ENCODE measurements around the gene UPF3A.
"Not testable (repeated sequence)": the region's sequence is repeated elsewhere in the genome, so short reads cannot be mapped to it uniquely, and the experiment has no call there.

UPF3A gene

GRCh38 chr13:114281351-114282040, at the start of gene UPF3A:
Gene UPF3A (plus strand): TSS chr13:114281601. CDS start chr13:114281640, 39 bp downstream.
- DNase-seq (ENCODE audit: low read depth in 2 of 2), result peak; percentile 81 to 87

DNA sequence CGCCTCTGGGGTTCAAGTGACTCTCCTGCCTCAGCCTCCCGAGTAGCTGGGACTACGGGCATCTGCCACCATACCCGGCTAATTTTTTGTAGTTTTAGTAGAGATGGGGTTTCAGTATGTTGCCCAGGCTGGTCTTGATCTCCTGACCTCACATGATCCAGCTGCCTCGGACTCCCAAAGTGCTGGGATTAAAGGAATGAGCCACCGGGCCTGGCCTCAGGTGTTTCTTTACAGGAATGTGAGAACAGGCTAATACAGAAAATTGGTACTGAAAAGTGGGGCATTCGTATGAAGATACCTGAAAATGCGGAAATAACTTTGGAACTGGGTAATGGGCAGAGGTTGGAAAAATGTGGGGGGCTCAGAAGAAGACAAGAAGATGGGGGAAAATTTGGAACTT, 49.5 kb upstream of the UPF3A start:
- no peak for DNase-seq (ENCODE audit: low read depth in 2 of 2)

DNA sequence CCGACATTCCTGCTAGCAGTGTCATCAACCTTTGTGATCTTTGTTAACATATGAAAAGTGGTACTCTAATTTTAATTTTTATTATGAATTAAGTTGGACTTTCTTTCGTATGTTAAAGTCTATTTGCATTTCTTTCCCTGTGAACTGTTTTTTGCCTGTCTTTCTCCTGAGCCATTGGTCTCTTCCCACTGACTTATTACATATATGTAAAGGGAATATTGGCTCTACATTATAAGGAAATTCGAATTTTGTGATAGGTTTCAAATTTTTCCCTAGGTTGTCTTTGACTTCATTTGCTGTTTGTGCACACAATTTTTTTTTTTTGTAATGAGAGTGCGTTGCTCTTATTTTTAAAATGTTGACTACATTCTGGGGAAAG, 47.1 kb upstream of the UPF3A start:
- DNase-seq (ENCODE audit: low read depth in 2 of 2), result no peak

DNA sequence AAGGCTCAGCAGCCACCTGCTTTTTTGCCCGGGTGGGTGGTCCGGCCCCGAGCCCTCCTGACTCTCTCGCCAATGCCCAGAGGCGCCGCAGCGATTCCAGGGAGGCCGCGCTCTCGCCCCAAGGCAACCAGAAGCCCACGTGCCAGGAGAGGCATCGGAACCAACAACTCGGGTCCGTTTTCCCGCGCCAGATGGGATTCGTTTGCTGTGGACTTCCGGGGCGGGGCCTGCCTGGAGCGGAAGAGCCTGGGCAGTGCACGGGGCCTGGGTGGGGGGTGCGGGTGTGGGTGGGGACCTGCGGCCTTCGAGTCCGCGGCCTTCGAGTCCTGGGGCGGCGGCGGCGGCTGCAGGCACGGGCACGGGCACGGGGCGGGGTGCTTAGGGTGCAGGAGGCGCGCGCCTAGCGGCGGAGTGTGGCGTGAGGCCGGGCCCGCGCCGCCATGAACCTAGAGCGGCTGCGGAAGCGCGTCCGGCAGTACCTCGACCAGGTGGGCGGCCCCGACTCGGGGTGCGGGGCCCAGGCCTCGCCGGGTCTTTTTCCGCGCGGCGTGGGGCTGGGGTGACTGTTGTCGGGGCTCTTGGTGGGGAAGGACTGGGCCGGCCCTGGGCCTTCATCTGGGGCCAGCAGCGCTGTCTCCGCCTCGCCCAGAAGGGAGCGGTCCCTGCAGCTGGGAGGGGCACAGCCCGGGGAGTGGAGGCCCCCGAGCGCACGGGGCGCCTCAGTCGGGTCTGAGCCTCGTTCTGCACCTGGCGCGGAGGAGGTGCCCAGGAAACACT, 46.6 kb upstream of the UPF3A start, which contains the start of gene CDC16:
Gene CDC16, plus strand, starts transcription at position 253 of the 777 bp plus-strand sequence. Its CDS starts 188 bp downstream, at position 441.
- DNase-seq (ENCODE audit: low read depth in 2 of 2), result peak; percentile 72 to 86

GRCh38 chr13:114235697-114236096, 45.7 kb upstream of the UPF3A start:
- no peak for DNase-seq (ENCODE audit: low read depth in 2 of 2)

DNA sequence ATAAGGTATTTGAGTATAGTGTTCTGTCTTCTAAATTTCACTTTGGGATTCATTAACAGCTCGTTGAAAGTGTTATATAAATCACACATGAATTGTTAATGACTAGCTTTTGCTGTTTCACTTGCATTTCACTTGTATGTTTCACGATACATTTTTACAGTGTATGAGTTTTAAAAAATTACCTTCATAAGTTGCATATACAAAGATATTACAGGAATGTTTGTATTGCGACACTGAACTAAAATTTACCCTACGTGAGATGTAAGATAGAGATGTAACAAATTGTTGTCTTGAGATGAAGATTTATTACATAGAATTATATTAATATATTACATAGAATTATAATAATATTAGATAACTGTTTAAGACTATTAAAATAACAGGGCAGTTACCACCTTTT, 45.2 kb upstream of the UPF3A start:
- no peak for DNase-seq (ENCODE audit: low read depth in 2 of 2)

DNA sequence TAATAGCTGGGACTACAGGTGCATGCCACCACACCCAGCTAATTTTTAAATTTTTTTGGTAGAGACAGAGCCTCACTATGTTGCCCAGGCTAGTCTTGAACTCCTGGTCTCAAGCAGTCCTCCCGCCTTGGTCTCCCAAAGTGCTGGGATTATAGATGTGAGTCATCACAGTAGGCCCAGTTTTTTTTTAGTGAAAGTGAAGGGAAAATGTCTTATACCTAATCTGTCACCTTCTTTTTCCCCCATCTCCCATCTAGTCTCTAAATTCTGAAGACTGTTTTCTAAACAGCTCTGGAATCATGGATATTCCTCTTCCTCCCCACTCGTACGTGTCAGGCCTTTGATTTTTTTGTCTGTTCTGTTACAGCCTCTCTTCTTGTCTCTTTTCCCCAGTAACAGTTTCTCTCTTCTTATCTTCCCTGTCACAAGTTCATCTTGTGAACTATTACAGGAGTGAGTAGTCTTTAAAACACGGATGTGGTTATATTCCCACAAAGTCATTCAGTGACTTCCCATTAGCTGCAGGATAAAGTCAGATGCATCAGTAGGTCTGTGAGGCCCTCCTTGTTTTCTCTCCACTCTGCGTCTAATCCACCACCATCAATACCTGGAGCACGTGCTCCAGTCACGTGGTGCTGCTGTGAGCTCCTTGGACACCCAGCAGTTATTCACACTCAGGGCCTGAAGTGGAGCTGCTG, 43.8 kb upstream of the UPF3A start:
- DNase-seq (ENCODE audit: low read depth in 2 of 2), result no peak

- no peak for DNase-seq (ENCODE audit: low read depth in 2 of 2)
Observed at GRCh38 chr13:114241918-114242317, 39.5 kb upstream of the UPF3A start.

DNA sequence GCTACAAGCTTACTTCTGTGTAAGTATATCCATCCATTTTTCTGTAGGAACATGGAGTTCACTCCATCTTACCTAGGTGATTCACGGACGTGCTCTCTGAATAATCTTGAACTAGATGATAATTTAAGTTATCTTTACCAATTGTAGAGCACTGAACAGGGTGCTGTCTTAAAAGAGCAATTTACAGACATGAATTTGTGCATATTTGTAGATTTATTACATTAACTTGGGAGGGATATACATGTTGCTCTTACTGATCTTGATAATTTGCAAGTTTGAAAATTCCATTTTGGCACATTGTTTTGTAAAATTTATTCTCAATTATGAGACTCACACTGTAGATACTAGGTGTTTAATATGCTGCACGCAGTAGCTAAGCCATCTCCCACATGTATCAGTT, 37.4 kb upstream of the UPF3A start:
- DNase-seq (ENCODE audit: low read depth in 2 of 2), result no peak

DNA sequence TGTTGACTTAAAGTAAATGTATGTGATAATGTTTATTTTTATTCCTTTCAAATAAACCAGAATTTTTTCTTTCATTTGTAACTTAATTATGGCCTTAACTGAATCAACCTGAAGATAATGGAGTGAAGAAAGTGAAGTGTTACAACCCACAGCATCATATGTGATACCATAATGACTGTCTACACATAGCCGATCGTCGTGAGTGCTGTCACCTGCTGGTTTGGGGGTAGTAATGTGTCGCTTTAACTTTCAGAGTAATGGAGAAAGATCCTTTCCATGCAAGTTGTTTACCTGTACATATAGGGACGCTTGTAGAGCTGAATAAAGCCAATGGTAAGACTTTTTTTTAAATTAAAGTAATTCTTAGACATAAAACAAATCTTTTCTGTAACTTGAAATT, 36.8 kb upstream of the UPF3A start:
- no peak for DNase-seq (ENCODE audit: low read depth in 2 of 2)

- no peak for DNase-seq (ENCODE audit: low read depth in 2 of 2)
Observed at GRCh38 chr13:114248011-114248410, 33.4 kb upstream of the UPF3A start.

- no peak for DNase-seq (ENCODE audit: low read depth in 2 of 2)
Observed at GRCh38 chr13:114249077-114249476, 32.3 kb upstream of the UPF3A start.

- not testable (repeated sequence) for DNase-seq (ENCODE audit: low read depth in 2 of 2)
Observed at GRCh38 chr13:114251639-114252440, 29.6 kb upstream of the UPF3A start.

DNA sequence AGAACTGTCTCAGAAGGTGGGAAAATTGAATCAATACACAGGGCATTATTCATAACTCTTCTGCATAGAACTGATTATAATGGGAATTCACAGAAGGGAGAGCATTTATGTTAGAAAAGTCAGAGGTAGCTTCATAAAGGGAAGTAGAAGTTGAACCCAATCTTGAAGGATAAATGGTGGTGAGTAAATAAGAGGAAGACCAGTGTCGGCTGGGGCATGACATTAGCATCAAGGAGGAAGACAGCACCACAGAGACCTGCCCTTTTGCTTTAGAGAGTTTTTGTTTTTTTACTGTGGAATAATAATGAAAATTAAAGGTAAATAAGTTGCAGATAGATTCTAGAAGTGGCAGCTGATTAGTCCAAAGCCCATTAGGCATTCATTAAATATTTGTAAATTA, 24.9 kb upstream of the UPF3A start:
- no peak for DNase-seq (ENCODE audit: low read depth in 2 of 2)

GRCh38 chr13:114257014-114257413, 24.4 kb upstream of the UPF3A start:
- no peak for DNase-seq (ENCODE audit: low read depth in 2 of 2)

DNA sequence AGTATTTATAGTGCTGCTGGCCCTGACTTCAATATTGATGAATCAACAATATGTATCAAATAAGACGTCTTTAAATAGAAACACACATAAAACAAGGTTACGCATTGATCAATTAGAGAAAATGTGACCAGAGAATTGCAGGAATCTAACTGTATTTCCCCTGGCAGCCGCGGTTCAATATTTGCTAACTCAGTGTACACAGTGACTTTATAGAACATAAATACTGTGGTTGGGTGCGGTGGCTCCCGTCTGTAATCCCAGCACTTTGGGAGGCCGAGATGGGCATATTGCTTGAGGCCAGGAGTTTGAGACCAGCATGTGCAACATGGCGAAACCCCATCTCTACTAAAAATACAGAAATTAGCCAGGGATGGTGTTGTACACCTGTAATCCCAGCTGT, 22.8 kb upstream of the UPF3A start:
- no peak for DNase-seq (ENCODE audit: low read depth in 2 of 2)

DNA sequence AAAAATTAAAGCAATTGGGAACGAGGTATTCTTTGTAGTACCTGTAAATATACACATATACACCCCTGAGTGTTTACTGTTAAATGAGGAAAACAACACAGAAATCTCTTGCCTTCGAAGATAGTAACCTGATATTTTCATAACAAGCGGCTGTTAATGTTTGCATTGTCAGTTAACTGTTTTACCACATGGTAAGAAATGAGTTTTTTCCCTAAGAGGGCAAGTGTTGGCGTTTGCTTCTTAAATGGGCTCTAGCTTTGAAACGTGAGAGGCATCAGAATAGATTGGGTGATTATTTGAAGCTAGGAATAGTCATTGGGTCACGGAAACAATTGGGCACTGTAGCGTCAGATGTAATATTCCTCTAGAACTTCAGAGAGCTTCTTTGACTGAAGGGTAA, 22.0 kb upstream of the UPF3A start:
- DNase-seq (ENCODE audit: low read depth in 2 of 2), result no peak

DNA sequence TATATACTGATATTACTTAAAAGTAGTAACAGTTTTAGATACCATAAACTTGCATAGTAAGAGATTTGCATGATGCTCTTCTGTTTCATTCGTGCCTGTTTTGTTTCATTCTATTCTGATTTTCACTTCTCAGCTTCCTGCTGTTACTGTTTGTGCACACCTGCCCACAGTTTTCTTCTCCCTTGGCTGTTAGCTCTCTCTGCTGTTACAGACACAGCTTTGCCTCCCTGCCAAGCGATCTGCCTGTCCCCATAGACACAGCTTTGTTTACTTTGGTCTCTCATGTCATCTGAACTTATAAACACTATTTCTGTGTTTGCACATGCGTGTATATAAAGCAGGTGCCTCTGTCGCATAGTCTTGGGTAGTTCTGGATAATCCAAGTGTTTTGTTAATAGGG, 21.4 kb upstream of the UPF3A start:
- DNase-seq (ENCODE audit: low read depth in 2 of 2), result no peak

DNA sequence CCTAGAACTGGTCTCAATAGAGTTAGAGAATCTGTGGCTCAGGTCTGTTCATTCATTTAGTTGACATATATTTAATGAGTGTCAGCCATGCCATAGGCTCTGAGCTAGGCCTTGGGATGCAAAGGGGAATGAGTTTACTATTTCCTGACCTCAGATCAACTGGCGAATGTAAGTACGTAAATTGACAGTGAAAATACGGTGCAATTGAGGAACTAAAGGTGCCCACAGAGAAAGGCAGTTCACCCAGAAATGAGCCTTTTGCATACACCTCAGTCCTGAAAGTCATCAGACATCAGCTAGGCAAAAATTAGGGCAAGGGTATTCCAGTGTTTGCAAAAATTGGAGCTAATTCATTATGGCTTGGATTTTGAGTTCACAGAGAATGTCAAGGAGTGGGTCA, 20.6 kb upstream of the UPF3A start:
- DNase-seq (ENCODE audit: low read depth in 2 of 2), result no peak

DNA sequence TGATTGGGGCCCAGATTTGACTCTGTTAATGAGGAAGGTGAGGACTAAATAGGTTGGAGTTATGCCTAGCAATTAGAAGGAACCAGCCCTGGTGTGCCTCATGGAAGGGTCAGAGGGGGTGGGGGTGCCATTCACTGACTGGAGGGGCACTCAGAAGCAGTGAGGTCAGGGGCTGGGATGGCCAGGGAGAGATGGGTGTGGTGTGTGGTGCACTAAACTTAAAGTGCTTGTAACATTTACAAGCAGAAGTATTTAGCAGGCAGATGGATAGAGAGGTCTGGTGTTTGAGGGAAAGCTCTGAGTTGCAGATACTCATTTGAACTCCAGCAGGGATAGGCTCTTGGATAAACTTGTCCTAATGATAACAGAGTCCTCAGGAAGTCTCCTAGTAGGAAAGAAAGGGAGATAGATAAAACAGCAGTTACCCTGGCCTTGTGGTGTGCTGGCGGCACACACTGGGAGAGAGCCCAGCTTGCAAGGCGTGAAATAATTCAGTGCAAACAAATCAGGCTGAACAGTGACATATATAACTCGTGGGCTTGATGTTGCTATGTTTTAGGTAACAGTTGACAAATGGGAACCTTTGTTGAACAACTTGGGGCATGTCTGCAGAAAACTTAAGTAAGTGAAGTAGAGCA, 20.0 kb upstream of the UPF3A start:
- DNase-seq (ENCODE audit: low read depth in 2 of 2), result no peak

DNA sequence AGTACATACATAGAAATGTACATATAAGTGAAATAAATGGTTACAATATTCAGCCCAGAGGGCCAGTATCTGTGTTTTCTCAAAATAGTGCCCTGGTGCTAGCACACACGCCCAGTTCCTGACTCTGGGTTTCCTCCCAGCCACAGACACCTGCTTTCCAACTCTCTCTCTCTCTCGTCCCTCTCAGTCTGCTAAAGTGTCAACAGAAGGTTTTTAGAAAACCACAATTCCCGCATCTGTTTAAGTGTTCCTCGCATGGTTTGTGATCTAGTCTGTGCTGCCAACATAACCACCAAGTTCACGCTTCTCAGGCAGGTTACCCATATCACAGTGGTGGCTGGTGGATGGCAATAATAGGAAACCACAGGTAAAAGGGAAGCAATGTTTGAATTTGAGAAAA, 17.8 kb upstream of the UPF3A start:
- no peak for DNase-seq (ENCODE audit: low read depth in 2 of 2)
